HG03060 (cell line): ENCODE measurements around the gene SYT7.
"Not testable (repeated sequence)": the region's sequence is repeated elsewhere in the genome, so short reads cannot be mapped to it uniquely, and the experiment has no call there.

Experiments used
- ATAC-seq: cut with Tn5 transposase; IDR thresholded peaks from one replicate; pipeline ENCODE4 v1.9.1; 2021; ENCODE audit warnings: low read depth, moderate number of reproducible peaks; ENCODE audit not compliant: unreplicated experiment

Gene SYT7

GRCh38 chr11:61482513-61482912 is 98.4 kb downstream of the SYT7 start:
- ATAC-seq = no peak

GRCh38 chr11:61481806-61482205 is 99.1 kb downstream of the SYT7 start:
- no peak for ATAC-seq

- no peak for ATAC-seq
These were observed 99.9 kb downstream of the SYT7 start for GRCh38 chr11:61480994-61481335.

- ATAC-seq = no peak
These were observed 100.4 kb downstream of the SYT7 start for GRCh38 chr11:61480261-61480993.

- ATAC-seq = not testable (repeated sequence)
These were observed 101.4 kb downstream of the SYT7 start for GRCh38 chr11:61479360-61480058.

- no peak for ATAC-seq
These were observed 103.1 kb downstream of the SYT7 start for GRCh38 chr11:61477727-61478148.

GRCh38 chr11:61477126-61477525 is 103.8 kb downstream of the SYT7 start:
- ATAC-seq = no peak

- no peak for ATAC-seq
These were observed 104.5 kb downstream of the SYT7 start for GRCh38 chr11:61476371-61476770.

GRCh38 chr11:61475433-61475832 is 105.4 kb downstream of the SYT7 start:
- no peak for ATAC-seq

- no peak for ATAC-seq
These were observed 106.7 kb downstream of the SYT7 start for GRCh38 chr11:61474013-61474643.

- ATAC-seq = no peak
These were observed 107.4 kb downstream of the SYT7 start for GRCh38 chr11:61473370-61474012.

- ATAC-seq = no peak
These were observed 108.0 kb downstream of the SYT7 start for GRCh38 chr11:61472868-61473267.

GRCh38 chr11:61472282-61472681 is 108.6 kb downstream of the SYT7 start:
- ATAC-seq = no peak

- ATAC-seq = no peak
These were observed 112.9 kb downstream of the SYT7 start for GRCh38 chr11:61468002-61468401.

- ATAC-seq = not testable (repeated sequence)
These were observed 113.3 kb downstream of the SYT7 start for GRCh38 chr11:61467602-61468001.
